ENCODE results near the gene BPIFB3. TPM values are rescaled to one million over a fixed set of nuclear protein-coding genes. Genes with fewer than 3 reads are reported as not detected.

The BPIFB3 gene
- total and polyA plus RNA-seq, 7 donors: not detected

- 29 to 49% (median 38%) methylated on average over 4 of the region's 4 CpGs for WGBS, 3 donors
- no peaks in the 10 kb centered on the region for H3K36me3 ChIP-seq (ENCODE audit: insufficient read depth in 1 of 2, low read depth in 1 of 2)
- no peak overlapping the region for H3K4me3 ChIP-seq
- no peaks in the 10 kb centered on the region for H3K9me3 ChIP-seq
- no peak overlapping the region for H3K27ac ChIP-seq
- no peak for ATAC-seq
- intact Hi-C loops (cut with DNase I): loop anchor here in 1 of 2 donors (5.0 to 10.0 kb wide), 2 partner anchors 195 to 198 kb away; no protein-coding TSS in a partner anchor
- no peaks in the 10 kb centered on the region for H3K4me1 ChIP-seq
- peaks cover 0 to 3% (median 3%) of the 10 kb centered on the region in 3 donors for H3K27me3 ChIP-seq (ENCODE audit: insufficient read depth in 3 of 3, low read length in 2 of 3)
- DNase-seq: no peak
- TF ChIP-seq CTCF (IDR thresholded peaks at IDR 0.05): no peak
These were observed 43.3 kb downstream of the BPIFB3 start for GRCh38 chr20:33097001-33097400.

- H3K9me3 ChIP-seq: no peaks in the 10 kb centered on the region
- intact Hi-C loops (cut with DNase I): loop anchor here in 1 of 2 donors (5.0 to 10.0 kb wide), 3 partner anchors 65 to 198 kb away; partner anchors contain the start of gene BPIFA2
- no peak overlapping the region for H3K4me3 ChIP-seq
- TF ChIP-seq CTCF (IDR thresholded peaks at IDR 0.05): no peak
- ATAC-seq (no peak), DNase-seq (no peak)
- peaks cover 0 to 29% (median 4%) of the 10 kb centered on the region in 3 donors for H3K27me3 ChIP-seq (ENCODE audit: insufficient read depth in 3 of 3, low read length in 2 of 3)
- H3K36me3 ChIP-seq (ENCODE audit: insufficient read depth in 1 of 2, low read depth in 1 of 2): no peaks in the 10 kb centered on the region
- H3K27ac ChIP-seq: no peak overlapping the region
- WGBS, 3 donors: 52 to 59% (median 52%) methylated on average over 10 of the region's 10 CpGs
- no peaks in the 10 kb centered on the region for H3K4me1 ChIP-seq
These were observed 46.3 kb downstream of the BPIFB3 start for GRCh38 chr20:33099843-33100538.

GRCh38 chr20:33103556-33103955 is 49.9 kb downstream of the BPIFB3 start:
- DNase-seq (no peak), ATAC-seq (no peak)
- H3K4me3 ChIP-seq: no peak overlapping the region
- H3K36me3 ChIP-seq (ENCODE audit: insufficient read depth in 1 of 2, low read depth in 1 of 2): no peaks in the 10 kb centered on the region
- no peaks in the 10 kb centered on the region for H3K9me3 ChIP-seq
- no peaks in the 10 kb centered on the region for H3K4me1 ChIP-seq
- no peak overlapping the region for H3K27ac ChIP-seq
- TF ChIP-seq CTCF (IDR thresholded peaks at IDR 0.05): no peak
- H3K27me3 ChIP-seq (ENCODE audit: insufficient read depth in 3 of 3, low read length in 2 of 3): peaks cover 0 to 30% (median 2%) of the 10 kb centered on the region in 3 donors
- intact Hi-C loops (cut with DNase I): loop anchor here in 1 of 2 donors (10.0 kb wide), 1 partner anchor 61 kb away; the partner anchor contains the start of gene BPIFA2
- WGBS, 3 donors: 54 to 63% (median 61%) methylated on average over 3 of the region's 3 CpGs

GRCh38 chr20:33104336-33104735 is 50.6 kb downstream of the BPIFB3 start:
- ATAC-seq (no peak), DNase-seq (no peak)
- Histone ChIP-seq H3K27ac (no peak overlapping the region), H3K4me1 (no peaks in the 10 kb centered on the region), H3K27me3 (ENCODE audit: insufficient read depth in 3 of 3, low read length in 2 of 3) (peaks cover 0 to 30% (median 2%) of the 10 kb centered on the region in 3 donors), H3K4me3 (no peak overlapping the region), H3K9me3 (no peaks in the 10 kb centered on the region), H3K36me3 (ENCODE audit: insufficient read depth in 1 of 2, low read depth in 1 of 2) (no peaks in the 10 kb centered on the region)
- 78 to 88% (median 88%) methylated on average over 3 of the region's 3 CpGs for WGBS, 3 donors
- no peak for TF ChIP-seq CTCF (IDR thresholded peaks at IDR 0.05)
- intact Hi-C loops (cut with DNase I): loop anchor here in 1 of 2 donors (10.0 kb wide), 1 partner anchor 60 kb away; the partner anchor contains the start of gene BPIFA2
